LNCAP (cell line): ENCODE results near the gene ARHGAP9.

ENCODE experiments used
- TF ChIP-seq, protein P1 (sequence below): fragments of 450-650 bp; IDR thresholded peaks from 2 replicates; pipeline ENCODE4 v1.5.1; 2017; ENCODE audit warnings: mild to moderate bottlenecking

Gene ARHGAP9

DNA sequence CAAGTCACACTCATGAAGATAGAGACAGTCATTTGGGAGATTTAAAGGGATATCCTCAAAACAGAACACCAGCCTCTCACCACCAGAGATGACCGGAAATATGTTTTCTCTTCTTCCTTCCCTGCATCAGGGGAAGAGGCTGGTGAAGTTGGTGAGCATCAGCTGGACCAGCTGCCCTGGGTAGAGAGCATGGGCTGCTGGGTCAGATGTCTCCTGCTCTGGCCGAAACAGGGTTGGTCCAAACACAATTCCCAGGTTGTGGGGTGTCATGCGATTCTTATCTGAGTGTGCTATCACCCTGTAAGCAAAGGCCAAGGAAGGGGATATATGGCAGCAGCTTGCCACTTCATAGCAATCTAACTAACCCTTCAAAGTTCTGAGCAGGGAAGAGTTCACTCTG lies 7.3 kb downstream of the ARHGAP9 start:
- TF ChIP-seq, protein P1, sequence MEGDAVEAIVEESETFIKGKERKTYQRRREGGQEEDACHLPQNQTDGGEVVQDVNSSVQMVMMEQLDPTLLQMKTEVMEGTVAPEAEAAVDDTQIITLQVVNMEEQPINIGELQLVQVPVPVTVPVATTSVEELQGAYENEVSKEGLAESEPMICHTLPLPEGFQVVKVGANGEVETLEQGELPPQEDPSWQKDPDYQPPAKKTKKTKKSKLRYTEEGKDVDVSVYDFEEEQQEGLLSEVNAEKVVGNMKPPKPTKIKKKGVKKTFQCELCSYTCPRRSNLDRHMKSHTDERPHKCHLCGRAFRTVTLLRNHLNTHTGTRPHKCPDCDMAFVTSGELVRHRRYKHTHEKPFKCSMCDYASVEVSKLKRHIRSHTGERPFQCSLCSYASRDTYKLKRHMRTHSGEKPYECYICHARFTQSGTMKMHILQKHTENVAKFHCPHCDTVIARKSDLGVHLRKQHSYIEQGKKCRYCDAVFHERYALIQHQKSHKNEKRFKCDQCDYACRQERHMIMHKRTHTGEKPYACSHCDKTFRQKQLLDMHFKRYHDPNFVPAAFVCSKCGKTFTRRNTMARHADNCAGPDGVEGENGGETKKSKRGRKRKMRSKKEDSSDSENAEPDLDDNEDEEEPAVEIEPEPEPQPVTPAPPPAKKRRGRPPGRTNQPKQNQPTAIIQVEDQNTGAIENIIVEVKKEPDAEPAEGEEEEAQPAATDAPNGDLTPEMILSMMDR, result no peak

DNA sequence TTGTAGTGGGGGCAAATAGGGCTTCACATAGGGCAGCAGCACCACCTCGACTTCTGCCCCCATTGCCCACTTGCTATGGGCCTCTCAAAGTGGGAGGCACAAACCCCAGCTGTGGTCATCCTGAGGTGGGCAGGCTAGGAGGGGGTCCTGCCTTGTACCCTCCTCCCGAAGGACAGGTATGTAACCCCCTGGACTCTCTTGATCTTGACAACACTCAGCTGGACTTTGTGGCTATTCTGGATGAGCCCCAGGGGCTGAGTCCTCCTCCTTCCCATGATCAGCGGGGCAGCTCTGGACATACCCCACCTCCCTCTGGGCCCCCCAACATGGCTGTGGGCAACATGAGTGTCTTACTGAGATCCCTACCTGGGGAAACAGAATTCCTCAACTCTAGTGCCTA lies 8.0 kb downstream of the ARHGAP9 start:
- TF ChIP-seq, protein P1, result no peak

DNA sequence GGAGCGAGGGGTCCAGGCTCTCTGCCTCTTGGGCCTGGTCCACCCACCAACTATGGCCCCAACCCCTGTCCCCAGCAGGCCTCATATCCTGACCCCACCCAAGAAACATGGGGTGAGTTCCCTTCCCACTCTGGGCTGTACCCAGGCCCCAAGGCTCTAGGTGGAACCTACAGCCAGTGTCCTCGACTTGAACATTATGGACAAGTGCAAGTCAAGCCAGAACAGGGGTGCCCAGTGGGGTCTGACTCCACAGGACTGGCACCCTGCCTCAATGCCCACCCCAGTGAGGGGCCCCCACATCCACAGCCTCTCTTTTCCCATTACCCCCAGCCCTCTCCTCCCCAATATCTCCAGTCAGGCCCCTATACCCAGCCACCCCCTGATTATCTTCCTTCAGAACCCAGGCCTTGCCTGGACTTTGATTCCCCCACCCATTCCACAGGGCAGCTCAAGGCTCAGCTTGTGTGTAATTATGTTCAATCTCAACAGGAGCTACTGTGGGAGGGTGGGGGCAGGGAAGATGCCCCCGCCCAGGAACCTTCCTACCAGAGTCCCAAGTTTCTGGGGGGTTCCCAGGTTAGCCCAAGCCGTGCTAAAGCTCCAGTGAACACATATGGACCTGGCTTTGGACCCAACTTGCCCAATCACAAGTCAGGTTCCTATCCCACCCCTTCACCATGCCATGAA lies 8.6 kb downstream of the ARHGAP9 start:
- TF ChIP-seq, protein P1, result no peak

DNA sequence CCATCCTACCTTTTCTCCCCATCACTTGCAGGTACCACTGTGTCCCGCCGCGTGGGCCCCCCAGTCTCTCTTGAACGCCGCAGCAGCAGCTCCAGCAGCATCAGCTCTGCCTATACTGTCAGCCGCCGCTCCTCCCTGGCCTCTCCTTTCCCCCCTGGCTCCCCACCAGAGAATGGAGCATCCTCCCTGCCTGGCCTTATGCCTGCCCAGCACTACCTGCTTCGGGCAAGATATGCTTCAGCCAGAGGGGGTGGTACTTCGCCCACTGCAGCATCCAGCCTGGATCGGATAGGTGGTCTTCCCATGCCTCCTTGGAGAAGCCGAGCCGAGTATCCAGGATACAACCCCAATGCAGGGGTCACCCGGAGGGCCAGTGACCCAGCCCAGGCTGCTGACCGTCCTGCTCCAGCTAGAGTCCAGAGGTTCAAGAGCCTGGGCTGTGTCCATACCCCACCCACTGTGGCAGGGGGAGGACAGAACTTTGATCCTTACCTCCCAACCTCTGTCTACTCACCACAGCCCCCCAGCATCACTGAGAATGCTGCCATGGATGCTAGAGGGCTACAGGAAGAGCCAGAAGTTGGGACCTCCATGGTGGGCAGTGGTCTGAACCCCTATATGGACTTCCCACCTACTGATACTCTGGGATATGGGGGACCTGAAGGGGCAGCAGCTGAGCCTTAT lies 9.2 kb downstream of the ARHGAP9 start:
- TF ChIP-seq, protein P1, result no peak

DNA sequence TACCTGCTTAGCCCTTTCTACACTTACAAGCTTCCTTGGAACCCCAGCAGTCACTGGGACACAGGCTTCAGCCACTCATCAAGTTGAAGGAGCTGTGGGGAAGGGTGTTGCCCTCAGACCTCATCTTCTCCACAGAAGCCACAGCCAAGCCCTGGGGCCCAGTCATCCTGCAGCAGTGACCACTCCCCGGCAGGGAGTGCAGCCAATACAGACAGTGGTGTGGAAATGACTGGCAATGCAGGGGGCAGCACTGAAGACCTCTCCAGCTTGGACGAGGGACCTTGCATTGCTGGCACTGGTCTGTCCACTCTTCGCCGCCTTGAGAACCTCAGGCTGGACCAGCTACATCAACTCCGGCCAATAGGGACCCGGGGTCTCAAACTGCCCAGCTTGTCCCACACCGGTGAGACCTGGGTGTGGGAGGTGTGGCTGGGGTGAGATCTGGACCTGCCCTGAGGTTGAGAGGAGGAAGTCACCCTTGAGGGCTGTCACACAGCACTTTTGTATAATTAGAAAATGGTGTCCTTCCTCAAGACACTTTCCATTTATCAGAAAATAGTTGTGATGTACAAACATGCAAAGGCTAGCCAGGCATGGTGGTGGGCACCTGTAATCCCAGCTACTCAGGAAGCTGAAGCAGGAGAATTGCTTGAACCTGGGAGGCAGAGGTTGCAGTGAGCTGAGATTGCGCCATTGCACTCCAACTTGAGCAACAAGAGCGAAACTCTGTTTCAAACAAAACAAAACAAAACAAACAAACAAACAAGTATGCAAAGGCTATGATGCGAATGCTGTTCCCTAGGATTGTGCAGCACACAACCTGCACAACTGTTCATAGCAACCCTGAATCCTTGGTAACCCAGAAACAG lies 10.1 kb downstream of the ARHGAP9 start:
- TF ChIP-seq, protein P1, result no peak

DNA sequence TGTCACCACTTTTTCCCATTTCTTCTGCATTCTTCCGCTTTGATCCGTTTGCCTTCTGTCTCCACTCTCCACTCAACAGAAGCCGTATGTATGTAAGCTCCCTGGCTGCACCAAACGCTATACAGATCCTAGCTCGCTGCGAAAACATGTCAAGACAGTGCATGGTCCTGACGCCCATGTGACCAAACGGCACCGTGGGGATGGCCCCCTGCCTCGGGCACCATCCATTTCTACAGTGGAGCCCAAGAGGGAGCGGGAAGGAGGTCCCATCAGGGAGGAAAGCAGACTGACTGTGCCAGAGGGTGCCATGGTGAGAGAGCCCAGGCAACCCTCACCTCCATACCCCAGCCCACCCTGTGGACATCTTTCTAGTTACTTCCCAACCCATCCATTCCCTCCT lies 11.8 kb downstream of the ARHGAP9 start:
- TF ChIP-seq, protein P1, result no peak

DNA sequence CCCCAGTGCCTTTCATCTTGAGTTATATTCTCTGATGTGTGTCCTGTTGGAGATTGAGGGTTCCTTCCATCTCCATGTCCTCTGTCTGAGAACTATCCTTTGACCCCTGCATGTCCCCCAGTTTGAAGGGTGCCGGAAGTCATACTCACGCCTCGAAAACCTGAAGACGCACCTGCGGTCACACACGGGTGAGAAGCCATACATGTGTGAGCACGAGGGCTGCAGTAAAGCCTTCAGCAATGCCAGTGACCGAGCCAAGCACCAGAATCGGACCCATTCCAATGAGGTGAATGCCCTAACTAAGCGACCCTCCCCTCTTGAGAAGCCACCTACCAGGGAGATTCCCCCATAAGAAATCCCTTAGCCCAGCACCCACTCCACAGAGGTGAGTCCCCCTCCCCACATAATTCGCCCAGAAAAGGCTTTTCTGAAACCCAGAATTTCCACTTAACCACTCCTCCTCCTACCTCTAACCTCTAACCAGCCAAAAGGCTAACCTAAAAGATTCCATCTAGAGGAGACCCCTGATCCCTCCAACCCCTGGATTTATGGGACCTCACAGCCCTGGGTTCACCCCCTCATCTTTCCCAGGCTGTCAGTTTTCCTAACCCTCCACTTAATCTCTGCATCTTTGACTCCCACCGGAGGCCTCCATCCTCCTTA lies 12.3 kb downstream of the ARHGAP9 start:
- TF ChIP-seq, protein P1, result no peak
